Endothelial cell of umbilical vein (primary cell): ENCODE results near the gene FOXD2.
A peak's percentile ranks its signal among the peaks of the same experiment; 100 is the strongest.

Source experiments
- CTCF ChIP-seq, 2 donors: IDR thresholded peaks; 1 replicate in 1 of 2; 2 replicates in 1 of 2; pipeline ENCODE4 v1.5.1; 2011; ENCODE audit warnings: low read length in 2 of 2, mild to moderate bottlenecking in 2 of 2, moderate library complexity in 2 of 2, control low read depth in 1 of 2, inconsistent platforms in 1 of 2, low read depth in 1 of 2; ENCODE audit not compliant: insufficient read depth in 1 of 2; ENCODE audit errors: extremely low read depth in 1 of 2
- EZH2 ChIP-seq: IDR thresholded peaks from 2 replicates; pipeline ENCODE4 v1.6.1; 2012; ENCODE audit warnings: borderline replicate concordance, low read depth, mild to moderate bottlenecking, moderate library complexity, low read length, inconsistent platforms; ENCODE audit not compliant: severe bottlenecking
- FOS ChIP-seq: IDR thresholded peaks from 2 replicates; pipeline ENCODE4 v1.6.1; 2011; ENCODE audit warnings: mild to moderate bottlenecking, low read length, moderate library complexity, borderline replicate concordance; ENCODE audit not compliant: insufficient read depth
- GATA2 ChIP-seq: IDR thresholded peaks from 2 replicates; pipeline ENCODE4 v1.7.0; 2011; ENCODE audit warnings: low read depth, mild to moderate bottlenecking, moderate library complexity, mixed read lengths, low read length; ENCODE audit not compliant: insufficient read length, insufficient read depth
- JUN ChIP-seq: IDR thresholded peaks from 2 replicates; pipeline ENCODE4 v1.6.1; 2011; ENCODE audit warnings: borderline replicate concordance, low read depth; ENCODE audit not compliant: insufficient read length, insufficient read depth
- MYC ChIP-seq: IDR thresholded peaks from one replicate; pipeline ENCODE4 v1.6.1; 2011; ENCODE audit warnings: mild to moderate bottlenecking, low read depth, low read length
- POLR2A ChIP-seq: IDR thresholded peaks from 2 replicates; pipeline ENCODE4 v1.6.1; 2012; ENCODE audit warnings: low read depth, mild to moderate bottlenecking, control low read depth, low read length
- POLR2AphosphoS5 ChIP-seq: IDR thresholded peaks from 2 replicates; pipeline ENCODE4 v1.6.1; 2012; ENCODE audit warnings: low read depth, mild to moderate bottlenecking, control low read depth, low read length, moderate library complexity; ENCODE audit not compliant: insufficient read depth
- TF ChIP-seq, protein P1 (sequence below): IDR thresholded peaks from 2 replicates; pipeline ENCODE4 v1.6.1; 2011; ENCODE audit not compliant: insufficient read depth, insufficient read length

DNA sequence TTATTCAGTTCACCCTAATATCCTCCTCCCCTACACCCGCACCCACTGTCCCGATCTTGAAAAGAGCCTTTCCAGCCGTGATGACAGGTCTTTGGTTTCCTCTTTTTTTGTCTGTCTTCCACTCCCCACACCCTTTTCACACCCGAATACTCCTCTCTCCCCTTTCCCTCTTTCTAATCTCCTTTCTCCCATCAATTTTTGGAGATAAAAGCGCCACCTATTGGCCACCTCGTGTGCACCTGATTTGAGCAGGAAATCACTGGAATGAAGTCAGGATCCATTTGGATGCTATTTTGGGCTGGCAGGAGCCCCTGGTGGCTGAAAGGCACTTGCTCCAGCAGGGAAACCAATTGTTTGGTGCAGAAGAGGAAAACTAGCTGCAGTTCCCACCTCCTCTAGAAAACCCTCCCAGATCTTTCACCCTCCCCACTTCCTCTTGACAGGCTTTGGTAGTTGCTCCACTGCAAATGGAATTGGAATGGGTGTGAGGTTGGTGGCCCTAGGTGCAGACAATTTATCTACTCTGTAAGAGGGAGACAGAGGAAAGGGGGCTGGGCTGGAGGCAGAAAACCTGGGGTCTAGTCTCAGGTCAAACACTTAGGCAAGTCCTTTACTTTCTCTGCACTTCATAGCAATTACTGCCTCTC is 13.4 kb upstream of the FOXD2 start:
- TF ChIP-seq FOS (no peak), CTCF (IDR thresholded peaks at IDR 0.05; ENCODE audit: extremely low read depth in 1 of 2, insufficient read depth in 1 of 2, low read depth in 1 of 2, low read length in 2 of 2) (peak; percentile 72 to 83), EZH2 (no peak), POLR2A (no peak), POLR2AphosphoS5 (no peak), GATA2 (no peak), JUN (no peak), MYC (no peak)
- TF ChIP-seq, protein P1, sequence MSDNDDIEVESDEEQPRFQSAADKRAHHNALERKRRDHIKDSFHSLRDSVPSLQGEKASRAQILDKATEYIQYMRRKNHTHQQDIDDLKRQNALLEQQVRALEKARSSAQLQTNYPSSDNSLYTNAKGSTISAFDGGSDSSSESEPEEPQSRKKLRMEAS, result no peak
